Endometrial microvascular endothelial cells (primary cell): Measurements from ENCODE around the gene CAVIN1. TPM values are rescaled to one million over a fixed set of nuclear protein-coding genes. Genes with fewer than 3 reads are reported as not detected.
"Not testable (repeated sequence)": the region's sequence is repeated elsewhere in the genome, so short reads cannot be mapped to it uniquely, and the experiment has no call there.

Source experiments
- in situ Hi-C: cut with HindIII; loops from 2 replicates; pipeline ENCODE4 v1.10.0; 2017; ENCODE audit warnings: low sequenced_read_pairs, low pct_unique_long_range_greater_than_20kb; ENCODE audit errors: inconsistent ontology term
- total RNA-seq: library from RNA; depleted of rRNA; stranded (reverse); fragments of >200 nt; gene quantifications from one replicate; pipeline ENCODE4 v1.2.3, GENCODE V29; 2015; ENCODE audit errors: inconsistent ontology term

Gene CAVIN1
- total RNA-seq, 1 donor from 2014 or later: 806 TPM

GRCh38 chr17:42438600-42439567, 15.8 kb upstream of the CAVIN1 start:
- in situ Hi-C loops: no loop called here

- in situ Hi-C loops: no loop called here
Observed at GRCh38 chr17:42436391-42436790, 13.3 kb upstream of the CAVIN1 start.

GRCh38 chr17:42431758-42432161, 8.7 kb upstream of the CAVIN1 start:
- in situ Hi-C loops: no loop called here

GRCh38 chr17:42429726-42430447, 6.8 kb upstream of the CAVIN1 start:
- in situ Hi-C loops: no loop called here

GRCh38 chr17:42428141-42428944, 5.3 kb upstream of the CAVIN1 start:
- in situ Hi-C loops: no loop called here

- in situ Hi-C loops: loop anchor here (5.0 kb wide), 1 partner anchor 92 kb away; no protein-coding TSS in a partner anchor
Observed at GRCh38 chr17:42424991-42425610, 2.0 kb upstream of the CAVIN1 start.

GRCh38 chr17:42423766-42424165, 710 bp upstream of the CAVIN1 start:
- in situ Hi-C loops: loop anchor here (5.0 kb wide), 1 partner anchor 94 kb away; no protein-coding TSS in a partner anchor

- in situ Hi-C loops: loop anchor here (5.0 kb wide), 1 partner anchor 95 kb away; no protein-coding TSS in a partner anchor
Observed at GRCh38 chr17:42422412-42422957, 571 bp downstream of the CAVIN1 start.

GRCh38 chr17:42421507-42422338, 1.3 kb downstream of the CAVIN1 start:
- in situ Hi-C loops: loop anchor here (5.0 kb wide), 1 partner anchor 96 kb away; no protein-coding TSS in a partner anchor

- in situ Hi-C loops: loop anchor here (5.0 kb wide), 1 partner anchor 96 kb away; no protein-coding TSS in a partner anchor
Observed at GRCh38 chr17:42421136-42421506, 1.9 kb downstream of the CAVIN1 start.

- in situ Hi-C loops: not testable (repeated sequence)
Observed at GRCh38 chr17:42417981-42418380, 5.1 kb downstream of the CAVIN1 start.

GRCh38 chr17:42414704-42415409, 8.2 kb downstream of the CAVIN1 start:
- in situ Hi-C loops: no loop called here

- in situ Hi-C loops: no loop called here
Observed at GRCh38 chr17:42413464-42414040, 9.5 kb downstream of the CAVIN1 start.

- in situ Hi-C loops: no loop called here
Observed at GRCh38 chr17:42411905-42412679, 11.0 kb downstream of the CAVIN1 start.

GRCh38 chr17:42411361-42411760, 11.7 kb downstream of the CAVIN1 start:
- in situ Hi-C loops: no loop called here

- in situ Hi-C loops: no loop called here
Observed at GRCh38 chr17:42410319-42410685, 12.8 kb downstream of the CAVIN1 start.
